Frontal cortex (tissue), 4 donors: ENCODE measurements around the gene ZNF580. TPM values are rescaled to one million over a fixed set of nuclear protein-coding genes. Genes with fewer than 3 reads are reported as not detected.

Source experiments
- DNase-seq, 2 donors: peaks; one replicate each; pipeline ENCODE4 v3.0.0; 2012; ENCODE audit warnings: low spot score in 2 of 2
- FAIRE-seq: peaks from 2 replicates; lab custom pipeline; 2012; peaks lifted over from hg19 to GRCh38; lab: Jason Lieb, UNC
- total RNA-seq: library from RNA; depleted of rRNA; stranded (reverse); fragments of >200 nt; gene quantifications from one replicate; pipeline ENCODE4 v1.2.3, GENCODE V29; 2014
- donor health status: control.
- donor health status: control.
- donor health status: control.

The ZNF580 gene
- total RNA-seq, 1 donor from 2014 or later, result 2.4 TPM

GRCh38 chr19:55656552-55656951 is 15.8 kb downstream of the ZNF580 start:
- DNase-seq, result no peak
- FAIRE-seq, result no peak

GRCh38 chr19:55656988-55657747 is 16.4 kb downstream of the ZNF580 start:
- no peak for FAIRE-seq
- no peak for DNase-seq

GRCh38 chr19:55658846-55659459 is 18.2 kb downstream of the ZNF580 start:
- FAIRE-seq, result no peak
- no peak for DNase-seq

- DNase-seq (no peak), FAIRE-seq (no peak)
Measured at GRCh38 chr19:55659822-55660221, 19.0 kb downstream of the ZNF580 start.

GRCh38 chr19:55660404-55660803 is 19.6 kb downstream of the ZNF580 start:
- FAIRE-seq (no peak), DNase-seq (no peak)

GRCh38 chr19:55660991-55661390 is 20.2 kb downstream of the ZNF580 start:
- DNase-seq (no peak), FAIRE-seq (no peak)

GRCh38 chr19:55661826-55662225 is 21.0 kb downstream of the ZNF580 start:
- FAIRE-seq (no peak), DNase-seq (no peak)

GRCh38 chr19:55663846-55664536 is 23.2 kb downstream of the ZNF580 start:
- FAIRE-seq, result no peak
- DNase-seq, result no peak

- no peak for FAIRE-seq
- DNase-seq, result no peak
Measured at GRCh38 chr19:55666343-55667005, 25.7 kb downstream of the ZNF580 start.

- FAIRE-seq, result no peak
- DNase-seq, result no peak
Measured at GRCh38 chr19:55667006-55667381, 26.2 kb downstream of the ZNF580 start.

GRCh38 chr19:55667511-55667910 is 26.7 kb downstream of the ZNF580 start:
- DNase-seq (no peak), FAIRE-seq (no peak)

- FAIRE-seq, result no peak
- DNase-seq, result no peak
Measured at GRCh38 chr19:55667958-55668357, 27.2 kb downstream of the ZNF580 start.

- FAIRE-seq, result no peak
- no peak for DNase-seq
Measured at GRCh38 chr19:55668603-55669348, 28.0 kb downstream of the ZNF580 start.

- DNase-seq, result no peak
- no peak for FAIRE-seq
Measured at GRCh38 chr19:55669418-55670279, 28.8 kb downstream of the ZNF580 start.

GRCh38 chr19:55670280-55671053 is 29.7 kb downstream of the ZNF580 start:
- DNase-seq (no peak), FAIRE-seq (no peak)

- FAIRE-seq, result no peak
- DNase-seq, result no peak
Measured at GRCh38 chr19:55671054-55671378, 30.2 kb downstream of the ZNF580 start.

GRCh38 chr19:55672418-55672817 is 31.6 kb downstream of the ZNF580 start:
- FAIRE-seq (no peak), DNase-seq (no peak)

GRCh38 chr19:55673465-55673864 is 32.7 kb downstream of the ZNF580 start:
- FAIRE-seq (no peak), DNase-seq (no peak)
